ENCODE data around the gene DAAM1. TPM values are rescaled to one million over a fixed set of nuclear protein-coding genes. Genes with fewer than 3 reads are reported as not detected.

The DAAM1 gene
- total RNA-seq, 1 donor from 2014 or later: 67.6 TPM

DNA sequence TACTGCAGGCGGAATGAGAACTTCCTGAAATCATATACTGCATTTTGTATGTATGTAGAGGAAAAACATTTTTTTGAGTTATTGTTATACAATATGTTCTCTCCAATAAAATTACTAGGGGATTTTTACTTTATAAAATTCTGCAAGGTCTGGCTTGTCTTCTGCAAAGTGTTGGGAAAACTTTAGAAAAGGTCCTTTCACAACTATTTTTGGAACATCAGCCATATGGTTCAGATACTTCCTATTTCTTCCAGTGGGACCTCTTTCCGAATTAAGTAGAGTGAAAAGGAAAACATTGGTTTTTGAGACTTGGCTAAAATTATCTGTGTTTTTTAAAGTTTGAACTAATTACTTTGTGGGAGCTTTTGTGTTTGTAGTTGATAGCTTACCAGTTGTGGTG is 52.7 kb downstream of the DAAM1 start:
- intact Hi-C loops (cut with DNase I): no loop called here
- peaks cover 0 to 17% of the 10 kb centered on the region in 2 donors for H3K4me1 ChIP-seq
- H3K9me3 ChIP-seq: no peaks in the 10 kb centered on the region
- H3K27ac ChIP-seq: no peak overlapping the region
- TF ChIP-seq, protein P1, sequence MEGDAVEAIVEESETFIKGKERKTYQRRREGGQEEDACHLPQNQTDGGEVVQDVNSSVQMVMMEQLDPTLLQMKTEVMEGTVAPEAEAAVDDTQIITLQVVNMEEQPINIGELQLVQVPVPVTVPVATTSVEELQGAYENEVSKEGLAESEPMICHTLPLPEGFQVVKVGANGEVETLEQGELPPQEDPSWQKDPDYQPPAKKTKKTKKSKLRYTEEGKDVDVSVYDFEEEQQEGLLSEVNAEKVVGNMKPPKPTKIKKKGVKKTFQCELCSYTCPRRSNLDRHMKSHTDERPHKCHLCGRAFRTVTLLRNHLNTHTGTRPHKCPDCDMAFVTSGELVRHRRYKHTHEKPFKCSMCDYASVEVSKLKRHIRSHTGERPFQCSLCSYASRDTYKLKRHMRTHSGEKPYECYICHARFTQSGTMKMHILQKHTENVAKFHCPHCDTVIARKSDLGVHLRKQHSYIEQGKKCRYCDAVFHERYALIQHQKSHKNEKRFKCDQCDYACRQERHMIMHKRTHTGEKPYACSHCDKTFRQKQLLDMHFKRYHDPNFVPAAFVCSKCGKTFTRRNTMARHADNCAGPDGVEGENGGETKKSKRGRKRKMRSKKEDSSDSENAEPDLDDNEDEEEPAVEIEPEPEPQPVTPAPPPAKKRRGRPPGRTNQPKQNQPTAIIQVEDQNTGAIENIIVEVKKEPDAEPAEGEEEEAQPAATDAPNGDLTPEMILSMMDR (IDR thresholded peaks at IDR 0.05): no peak
- no peak for DNase-seq (ENCODE audit: low spot score in 2 of 2)
- no peaks in the 10 kb centered on the region for H3K36me3 ChIP-seq
- H3K4me3 ChIP-seq: no peak overlapping the region
- H3K27me3 ChIP-seq: no peaks in the 10 kb centered on the region

- intact Hi-C loops (cut with DNase I): no loop called here
- Histone ChIP-seq H3K4me1 (peaks cover 0 to 16% of the 10 kb centered on the region in 2 donors), H3K36me3 (no peaks in the 10 kb centered on the region), H3K9me3 (no peaks in the 10 kb centered on the region), H3K4me3 (no peak overlapping the region), H3K27ac (no peak overlapping the region), H3K27me3 (no peaks in the 10 kb centered on the region)
- TF ChIP-seq, protein P1 (IDR thresholded peaks at IDR 0.05): no peak
- no peak for DNase-seq (ENCODE audit: low spot score in 2 of 2)
These were observed 54.7 kb downstream of the DAAM1 start for GRCh38 chr14:59243174-59243573.

DNA sequence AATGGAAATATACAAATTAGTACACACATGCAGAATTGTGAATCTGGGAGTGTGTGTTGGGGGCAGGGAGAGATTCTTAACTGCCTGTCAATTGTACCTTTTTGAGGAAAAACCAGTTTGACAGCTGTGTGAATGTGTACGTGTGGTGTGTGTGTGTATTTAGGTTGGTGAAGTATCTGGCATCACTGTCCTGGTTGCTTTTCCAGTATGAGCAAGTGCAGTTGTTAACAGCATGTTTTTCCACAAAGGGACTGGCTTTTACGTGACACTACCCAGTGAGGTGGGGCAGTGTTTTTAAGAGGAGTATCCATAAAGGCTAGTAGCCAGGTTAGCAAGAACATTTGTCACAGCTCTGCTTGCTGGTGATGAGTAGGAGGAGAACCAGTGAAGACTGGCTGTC is 56.1 kb downstream of the DAAM1 start:
- Histone ChIP-seq H3K4me3 (no peak overlapping the region), H3K4me1 (peaks cover 0 to 18% of the 10 kb centered on the region in 2 donors), H3K36me3 (no peaks in the 10 kb centered on the region), H3K27me3 (no peaks in the 10 kb centered on the region), H3K27ac (no peak overlapping the region), H3K9me3 (no peaks in the 10 kb centered on the region)
- TF ChIP-seq, protein P1 (IDR thresholded peaks at IDR 0.05): no peak
- intact Hi-C loops (cut with DNase I): no loop called here
- DNase-seq (ENCODE audit: low spot score in 2 of 2): no peak

DNA sequence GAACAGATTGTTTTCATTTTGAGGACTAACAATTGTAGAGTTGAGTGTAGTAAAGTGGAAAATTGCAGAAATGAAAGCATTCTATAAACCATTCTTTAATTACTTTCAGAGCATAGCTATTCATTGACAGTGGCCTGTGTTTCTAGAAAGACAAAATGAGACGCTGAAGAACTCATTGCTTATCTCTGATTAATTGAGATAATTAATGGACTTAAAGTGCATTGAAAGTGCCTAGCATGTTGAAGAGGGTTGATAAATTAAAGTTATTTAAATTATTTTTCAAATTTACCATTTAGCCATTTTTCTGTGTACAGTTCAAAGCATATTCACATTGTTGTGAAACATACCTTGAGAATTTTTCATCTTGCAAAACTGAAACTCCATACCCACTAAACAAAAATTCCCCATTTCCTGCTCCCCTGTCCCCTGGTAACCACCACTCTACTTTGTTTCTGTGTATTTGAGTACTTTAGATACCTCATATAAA is 57.4 kb downstream of the DAAM1 start:
- no peak for DNase-seq (ENCODE audit: low spot score in 2 of 2)
- intact Hi-C loops (cut with DNase I): no loop called here
- Histone ChIP-seq H3K36me3 (no peaks in the 10 kb centered on the region), H3K27ac (no peak overlapping the region), H3K4me1 (peaks cover 0 to 15% of the 10 kb centered on the region in 2 donors), H3K27me3 (no peaks in the 10 kb centered on the region), H3K4me3 (no peak overlapping the region), H3K9me3 (no peaks in the 10 kb centered on the region)
- TF ChIP-seq, protein P1 (IDR thresholded peaks at IDR 0.05): no peak

GRCh38 chr14:59246566-59246965 is 58.1 kb downstream of the DAAM1 start:
- no peaks in the 10 kb centered on the region for H3K27me3 ChIP-seq
- H3K4me3 ChIP-seq: no peak overlapping the region
- TF ChIP-seq, protein P1 (IDR thresholded peaks at IDR 0.05): no peak
- no peak overlapping the region for H3K27ac ChIP-seq
- no peaks in the 10 kb centered on the region for H3K9me3 ChIP-seq
- DNase-seq (ENCODE audit: low spot score in 2 of 2): no peak
- intact Hi-C loops (cut with DNase I): no loop called here
- no peaks in the 10 kb centered on the region for H3K36me3 ChIP-seq
- H3K4me1 ChIP-seq: peaks cover 0 to 14% of the 10 kb centered on the region in 2 donors
